Measurements from ENCODE around the gene MLPH. TPM values are rescaled to one million over a fixed set of nuclear protein-coding genes. Genes with fewer than 3 reads are reported as not detected.

MLPH gene
- total RNA-seq, 1 donor from 2014 or later = not detected

- intact Hi-C loops (cut with micrococcal nuclease) = no loop called here
These were observed 9.4 kb downstream of the MLPH start for GRCh38 chr2:237496428-237496827.

GRCh38 chr2:237497009-237497837 lies 10.2 kb downstream of the MLPH start:
- intact Hi-C loops (cut with micrococcal nuclease) = no loop called here

GRCh38 chr2:237497838-237498186 lies 10.8 kb downstream of the MLPH start:
- intact Hi-C loops (cut with micrococcal nuclease) = no loop called here

DNA sequence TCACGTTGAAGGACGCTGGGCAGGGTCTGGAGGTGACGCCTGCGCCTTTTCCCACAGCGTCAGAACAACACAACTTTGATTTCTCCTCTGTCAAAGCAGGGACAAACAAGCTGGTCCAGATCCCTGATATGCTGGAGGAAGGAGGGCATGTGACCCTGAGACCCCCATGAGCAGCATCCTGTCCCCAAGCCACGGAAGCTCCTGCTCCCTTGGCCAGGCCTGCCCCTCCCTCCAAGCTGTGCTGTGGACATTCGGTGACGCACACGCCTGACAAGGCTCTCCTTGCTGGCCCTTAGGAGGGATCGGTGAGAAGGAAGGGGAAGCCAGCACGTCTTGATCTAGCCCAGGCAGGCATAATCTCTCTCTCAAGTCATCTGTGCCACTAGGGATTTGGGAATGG lies 11.3 kb downstream of the MLPH start:
- intact Hi-C loops (cut with micrococcal nuclease) = no loop called here

- intact Hi-C loops (cut with micrococcal nuclease) = no loop called here
These were observed 13.8 kb downstream of the MLPH start for GRCh38 chr2:237500681-237501424.

- intact Hi-C loops (cut with micrococcal nuclease) = no loop called here
These were observed 15.0 kb downstream of the MLPH start for GRCh38 chr2:237501892-237502513.

GRCh38 chr2:237503201-237503600 lies 16.1 kb downstream of the MLPH start:
- intact Hi-C loops (cut with micrococcal nuclease) = no loop called here

GRCh38 chr2:237505188-237505939 lies 18.3 kb downstream of the MLPH start:
- intact Hi-C loops (cut with micrococcal nuclease) = no loop called here

GRCh38 chr2:237507512-237507911 lies 20.5 kb downstream of the MLPH start:
- intact Hi-C loops (cut with micrococcal nuclease) = no loop called here

DNA sequence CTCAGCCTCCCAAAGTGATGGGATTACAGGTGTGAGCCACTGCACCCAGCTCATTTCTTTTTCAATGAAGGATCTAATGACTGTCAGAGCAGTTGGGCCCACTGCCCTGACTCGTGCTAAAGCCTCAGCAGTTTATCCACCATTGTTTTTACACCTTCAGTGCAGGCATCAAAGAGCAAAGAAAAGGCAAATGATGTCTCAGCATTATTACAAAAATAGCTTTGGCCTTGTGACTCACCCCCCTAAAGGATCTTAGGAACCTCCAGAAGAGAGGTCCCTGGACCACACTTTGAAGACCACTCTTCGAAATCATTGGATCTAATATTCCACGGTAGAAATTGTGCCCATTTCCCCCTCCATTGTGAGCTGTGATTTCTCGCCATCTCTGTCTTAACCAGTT lies 21.3 kb downstream of the MLPH start:
- intact Hi-C loops (cut with micrococcal nuclease) = no loop called here

- intact Hi-C loops (cut with micrococcal nuclease) = no loop called here
These were observed 22.1 kb downstream of the MLPH start for GRCh38 chr2:237509151-237509550.

GRCh38 chr2:237509905-237510304 lies 22.9 kb downstream of the MLPH start:
- intact Hi-C loops (cut with micrococcal nuclease) = no loop called here

GRCh38 chr2:237510502-237511217 lies 23.6 kb downstream of the MLPH start:
- intact Hi-C loops (cut with micrococcal nuclease) = no loop called here

DNA sequence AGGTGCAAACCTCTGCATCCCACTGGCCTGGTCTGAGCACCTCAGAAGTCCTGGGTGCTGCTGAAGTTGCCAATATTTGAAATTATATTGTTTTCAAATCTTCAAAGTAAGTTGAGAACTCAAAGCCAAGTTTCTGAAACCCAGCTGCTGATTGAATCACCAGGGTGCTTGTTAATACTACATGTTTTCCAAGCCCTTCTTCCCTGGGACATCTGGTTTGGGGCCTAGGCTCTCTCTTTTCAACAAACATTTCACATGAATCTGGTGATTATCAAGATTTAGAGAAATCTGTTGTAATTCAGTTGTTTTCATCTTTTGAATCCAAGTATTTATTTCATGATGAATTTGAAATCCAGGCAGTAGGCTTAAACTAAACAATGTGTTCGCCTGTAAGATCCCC lies 24.4 kb downstream of the MLPH start:
- intact Hi-C loops (cut with micrococcal nuclease) = no loop called here

DNA sequence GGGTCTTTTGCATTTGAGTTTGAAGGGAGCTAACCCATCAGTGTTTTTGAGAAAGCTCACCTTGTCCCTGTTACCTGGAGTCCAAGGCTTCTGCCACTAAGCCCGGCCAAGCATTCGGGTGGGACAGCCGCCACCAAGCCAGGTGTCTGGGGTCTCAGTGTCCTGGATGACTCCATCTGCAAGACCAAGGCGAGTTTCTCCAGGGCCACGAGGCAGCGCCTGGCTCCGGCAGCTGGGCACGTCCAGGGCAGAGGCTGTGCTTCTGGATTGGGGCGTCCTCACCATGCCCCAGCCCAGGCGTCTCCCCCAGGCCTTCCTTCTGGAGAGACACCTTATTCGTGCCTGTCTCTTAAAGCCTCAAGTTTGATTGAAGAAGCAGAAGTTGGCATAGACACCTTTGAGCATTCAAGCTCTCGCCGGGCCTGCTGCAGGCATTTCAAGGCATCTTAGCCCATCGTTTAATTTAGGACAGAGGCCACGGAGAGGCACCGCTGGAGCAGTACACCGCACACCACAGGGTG lies 24.9 kb downstream of the MLPH start:
- intact Hi-C loops (cut with micrococcal nuclease) = loop anchor here (1.0 to 2.0 kb wide), 3 partner anchors 60 to 751 kb away; no protein-coding TSS in a partner anchor

- intact Hi-C loops (cut with micrococcal nuclease) = loop anchor here (1.0 to 2.0 kb wide), 5 partner anchors 59 to 750 kb away; no protein-coding TSS in a partner anchor
These were observed 25.9 kb downstream of the MLPH start for GRCh38 chr2:237512774-237513466.

DNA sequence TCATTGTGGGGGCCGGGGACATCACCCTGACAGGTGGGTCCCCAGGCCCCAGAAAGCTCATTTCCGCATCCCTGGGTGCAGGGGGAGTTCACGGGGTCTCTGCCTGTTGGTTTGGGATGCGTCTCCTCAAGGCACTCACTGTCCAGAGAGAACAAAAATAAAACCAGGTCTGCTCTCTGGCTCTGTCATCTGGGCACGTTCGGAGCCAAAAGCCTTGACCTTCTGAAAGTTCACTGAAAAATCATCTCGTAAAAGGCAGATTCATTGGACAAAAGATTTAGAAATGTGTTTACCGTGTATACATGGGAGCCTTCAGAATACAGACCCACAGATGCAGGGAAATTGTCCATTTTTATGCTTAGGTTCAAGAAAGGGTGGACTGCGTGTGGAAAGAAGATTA lies 26.6 kb downstream of the MLPH start:
- intact Hi-C loops (cut with micrococcal nuclease) = loop anchor here (1.0 to 2.0 kb wide), 3 partner anchors 261 to 749 kb away; no protein-coding TSS in a partner anchor

GRCh38 chr2:237514474-237515130 lies 27.6 kb downstream of the MLPH start:
- intact Hi-C loops (cut with micrococcal nuclease) = no loop called here

DNA sequence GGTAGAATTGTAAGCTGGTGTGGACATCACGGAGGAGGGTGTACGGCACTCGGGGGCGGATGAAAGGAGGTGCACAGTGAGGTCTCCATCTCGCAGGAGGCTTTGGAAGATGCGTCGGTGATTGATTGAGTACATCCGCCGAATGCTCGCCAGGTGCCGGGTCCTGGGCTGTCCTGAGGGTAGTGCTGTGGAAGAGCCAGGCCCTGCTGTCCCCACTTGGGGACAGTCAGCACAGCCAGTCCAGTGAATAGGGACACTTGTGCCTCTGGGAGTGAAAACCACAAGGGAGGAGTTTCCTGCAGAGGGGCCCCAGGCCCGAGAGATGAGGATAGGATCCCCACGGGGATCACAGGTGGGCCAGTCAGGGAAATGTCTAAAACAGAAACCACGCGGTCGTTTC lies 28.1 kb downstream of the MLPH start:
- intact Hi-C loops (cut with micrococcal nuclease) = no loop called here

All from T-helper 1 cell treated with Interleukin-12 subunit alpha and Interleukin-12 subunit beta and Interleukin-4 antibody, amounts not matched to agents 30 ng/mL and 1 ng/mL, for 36 hours (primary cell).